Upper lobe of left lung (tissue), 4 donors: ENCODE data around the gene PRKAG2.

Experiments
- CTCF ChIP-seq, 6 experiments: fragments of 450-650 bp in 4 of 6; fragments of 200-600 bp in 2 of 6; sonication (generic) in 2 of 6; IDR thresholded peaks; one replicate each; pipeline ENCODE4 v1.5.1; 2016 to 2019; ENCODE audit warnings: antibody characterized with exemption in 6 of 6
- EP300 ChIP-seq, 4 donors: sonication (generic); formaldehyde crosslinking; IDR thresholded peaks; one replicate each; pipeline ENCODE4 v1.5.1; 2017; ENCODE audit warnings: antibody characterized with exemption in 4 of 4, control low read depth in 2 of 4
- POLR2A ChIP-seq, 4 donors: fragments of 450-650 bp; IDR thresholded peaks; one replicate each; pipeline ENCODE4 v1.5.1; 2016 to 2017; ENCODE audit warnings: antibody characterized with exemption in 4 of 4, mild to moderate bottlenecking in 2 of 4
- POLR2AphosphoS5 ChIP-seq, 2 donors: sonication (generic); formaldehyde crosslinking; IDR thresholded peaks; one replicate each; pipeline ENCODE4 v1.5.1; 2017; ENCODE audit warnings: antibody characterized with exemption in 2 of 2

- TF ChIP-seq CTCF (IDR thresholded peaks at IDR 0.05), result no peak
- no peak for TF ChIP-seq EP300 (IDR thresholded peaks at IDR 0.05)
- TF ChIP-seq POLR2A (IDR thresholded peaks at IDR 0.05), result no peak
- no peak for TF ChIP-seq POLR2AphosphoS5 (IDR thresholded peaks at IDR 0.05)
Measured at GRCh38 chr7:151792086-151792485, 84.8 kb downstream of the PRKAG2 start.
